RWPE1 (cell line): ENCODE results near the gene SHB.

Source experiments
- CTCF ChIA-PET: fragments of 350-600 bp; sonication (Branson Sonifier 250); formaldehyde crosslinking; extraction: SDS; loops from one replicate; lab custom pipeline; 2021; lab: Yijun Ruan, JAX
- POLR2A ChIA-PET: fragments of 400-600 bp; formaldehyde crosslinking; extraction: SDS; loops from one replicate; lab custom pipeline; 2020; ENCODE audit warnings: antibody characterized with exemption; ENCODE audit not compliant: low non-redundant PET; lab: Yijun Ruan, JAX
- DNase-seq: peaks from one replicate; pipeline ENCODE4 v3.0.0; 2012; ENCODE audit warnings: low spot score
- H3K27ac ChIP-seq: fragments of 450-650 bp; 2 replicates; pipeline ENCODE4 v1.5.1; 2017
- CTCF ChIP-seq: fragments of 450-650 bp; conservative IDR thresholded peaks from 2 replicates; pipeline ENCODE4 v1.5.1; 2017; ENCODE audit warnings: low read depth, mild to moderate bottlenecking

Gene SHB

GRCh38 chr9:37997636-37998374, 71.2 kb downstream of the SHB start:
- peak overlapping the region; percentile 86 for H3K27ac ChIP-seq

GRCh38 chr9:37996819-37997217, 72.2 kb downstream of the SHB start:
- peak overlapping the region; percentile 86 for H3K27ac ChIP-seq
- TF ChIP-seq CTCF: no peak
- ChIA-PET CTCF (interaction anchor here (0.6 kb wide), 1 partner anchor 80 kb away, joined by 5 read pairs; no protein-coding TSS in a partner anchor), POLR2A (no interaction called here)
- DNase-seq: no peak

More at GRCh38 chr9:37997636-37998374, 71.2 kb downstream of the SHB start:
- no peak for DNase-seq
- TF ChIP-seq CTCF: no peak
- ChIA-PET POLR2A (no interaction called here), CTCF (interaction anchor here (0.6 to 0.7 kb wide), 2 partner anchors 81 to 85 kb away, joined by 3 to 5 read pairs; no protein-coding TSS in a partner anchor)

GRCh38 chr9:37995961-37996818, 72.8 kb downstream of the SHB start:
- peak overlapping the region; percentile 86 for H3K27ac ChIP-seq
- POLR2A ChIA-PET: no interaction called here
- TF ChIP-seq CTCF: no peak
- CTCF ChIA-PET: interaction anchor here (0.9 kb wide), 1 partner anchor 64 kb away, joined by 3 read pairs; no protein-coding TSS in a partner anchor
- DNase-seq: no peak

GRCh38 chr9:37995348-37995737, 73.7 kb downstream of the SHB start:
- ChIA-PET CTCF (interaction anchor here (0.8 to 0.9 kb wide), 2 partner anchors 21 to 65 kb away, joined by 3 read pairs; no protein-coding TSS in a partner anchor), POLR2A (no interaction called here)
- H3K27ac ChIP-seq: peak overlapping the region; percentile 86
- no peak for TF ChIP-seq CTCF
- no peak for DNase-seq

- H3K27ac ChIP-seq: peak overlapping the region; percentile 86
- POLR2A ChIA-PET: no interaction called here
- no peak for TF ChIP-seq CTCF
- peak; percentile 70 for DNase-seq
- CTCF ChIA-PET: interaction anchor here (0.6 to 1.1 kb wide), 3 partner anchors 20 to 269 kb away, joined by 3 read pairs; no protein-coding TSS in a partner anchor
Measured at GRCh38 chr9:37994639-37995347, 74.2 kb downstream of the SHB start.
